Urinary bladder (tissue), 4 donors: ENCODE data around the gene TMEM19. TPM values are rescaled to one million over a fixed set of nuclear protein-coding genes. Genes with fewer than 3 reads are reported as not detected.
A peak's percentile ranks its signal among the peaks of the same experiment; 100 is the strongest.
"Not testable (repeated sequence)": the region's sequence is repeated elsewhere in the genome, so short reads cannot be mapped to it uniquely, and the experiment has no call there.

Experiments
- DNase-seq: peaks from one replicate; pipeline ENCODE4 v3.0.0-alpha.2; 2015; ENCODE audit errors: extremely low spot score
- H3K27ac ChIP-seq: one replicate; pipeline ENCODE4 v1.5.1; 2013; ENCODE audit warnings: low read depth, mild to moderate bottlenecking, moderate library complexity
- H3K36me3 ChIP-seq: one replicate; pipeline ENCODE4 v1.6.1; 2013; ENCODE audit warnings: mild to moderate bottlenecking, moderate library complexity; ENCODE audit not compliant: insufficient read depth
- H3K4me1 ChIP-seq: one replicate; pipeline ENCODE4 v1.6.1; 2013; ENCODE audit warnings: mild to moderate bottlenecking, moderate library complexity; ENCODE audit not compliant: insufficient read depth
- H3K4me3 ChIP-seq: one replicate; pipeline ENCODE4 v1.5.1; 2013; ENCODE audit warnings: low read depth, low read length
- WGBS: extraction: QIAGEN DNeasy Blood & Tissue Kit; methylation state at CpG from one replicate; pipeline ENCODE4 v1.1.7; 2013; 5-methylcytosine and 5-hydroxymethylcytosine counted together
- polyA plus RNA-seq: library from polyadenylated mRNA; stranded (reverse); fragments of 200-250 nt; gene quantifications from one replicate; pipeline ENCODE4 v1.2.3, GENCODE V29; 2013
- total RNA-seq: library from RNA; depleted of rRNA; stranded (reverse); fragments of >200 nt; gene quantifications from one replicate; pipeline ENCODE4 v1.2.3, GENCODE V29; 2014
- donor health status: healthy with polysubstance abuse.
- donor health status: healthy.

TMEM19 gene
- total and polyA plus RNA-seq, 2 donors: 13.5 to 42.0 TPM

GRCh38 chr12:71684081-71684480 lies 1.8 kb upstream of the TMEM19 start:
- Histone ChIP-seq H3K4me1 (no peaks in the 10 kb centered on the region), H3K4me3 (no peak overlapping the region), H3K27ac (no peak overlapping the region), H3K36me3 (no peaks in the 10 kb centered on the region)
- 76% methylated on average over 5 of the region's 5 CpGs for WGBS
- DNase-seq: no peak

DNA sequence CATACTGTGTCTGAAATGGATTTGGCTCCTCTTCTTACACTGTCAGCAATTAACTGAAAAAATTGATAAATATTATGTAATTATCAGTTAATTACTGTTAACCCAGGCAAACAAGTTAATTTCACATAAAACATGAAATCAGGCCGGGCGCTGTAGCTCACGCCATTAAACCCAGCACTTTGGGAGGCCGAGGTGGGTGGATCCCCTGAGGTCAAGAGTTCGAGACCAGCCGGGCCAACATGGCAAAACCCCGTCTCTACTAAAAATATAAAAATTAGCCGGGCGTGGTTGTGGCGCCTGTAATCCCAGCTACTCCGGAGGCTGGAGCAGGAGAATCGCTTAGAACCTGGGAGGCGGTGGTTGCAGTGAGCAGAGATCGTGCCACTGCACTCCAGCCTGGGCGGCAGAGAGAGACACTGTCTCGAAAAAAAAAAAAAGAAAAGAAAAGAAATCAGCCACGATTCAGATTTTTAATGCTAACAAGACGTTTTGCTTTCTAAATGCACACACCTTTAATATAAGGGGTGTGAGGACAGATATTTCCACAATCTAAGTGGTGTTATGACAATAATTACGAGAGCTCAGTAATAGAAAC lies 473 bp upstream of the TMEM19 start:
- peak overlapping the region; percentile 68 for H3K4me3 ChIP-seq
- H3K27ac ChIP-seq: peak overlapping the region; percentile 63
- no peak for DNase-seq
- no peaks in the 10 kb centered on the region for H3K36me3 ChIP-seq
- WGBS: 24% methylated on average over 19 of the region's 19 CpGs
- no peaks in the 10 kb centered on the region for H3K4me1 ChIP-seq

DNA sequence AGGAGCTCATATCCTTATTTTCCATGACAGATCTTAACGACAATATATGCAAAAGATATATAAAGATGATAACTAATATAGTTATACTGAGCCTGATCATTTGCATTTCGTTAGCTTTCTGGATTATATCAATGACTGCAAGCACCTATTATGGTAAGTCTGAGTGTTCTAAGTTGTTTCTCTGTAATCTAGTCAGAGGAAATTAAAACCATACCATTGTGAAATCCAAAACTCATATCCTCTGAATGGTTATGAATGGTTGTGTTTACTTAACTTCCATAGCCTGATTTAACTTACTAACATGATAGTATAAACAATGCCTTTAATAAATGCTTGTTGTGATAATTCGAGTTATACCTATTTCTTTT lies 760 bp downstream of the TMEM19 start:
- no peak for DNase-seq
- Histone ChIP-seq H3K4me1 (no peaks in the 10 kb centered on the region), H3K4me3 (peak overlapping the region; percentile 68), H3K27ac (no peak overlapping the region), H3K36me3 (no peaks in the 10 kb centered on the region)
- 5% methylated on average over 3 of the region's 3 CpGs for WGBS

DNA sequence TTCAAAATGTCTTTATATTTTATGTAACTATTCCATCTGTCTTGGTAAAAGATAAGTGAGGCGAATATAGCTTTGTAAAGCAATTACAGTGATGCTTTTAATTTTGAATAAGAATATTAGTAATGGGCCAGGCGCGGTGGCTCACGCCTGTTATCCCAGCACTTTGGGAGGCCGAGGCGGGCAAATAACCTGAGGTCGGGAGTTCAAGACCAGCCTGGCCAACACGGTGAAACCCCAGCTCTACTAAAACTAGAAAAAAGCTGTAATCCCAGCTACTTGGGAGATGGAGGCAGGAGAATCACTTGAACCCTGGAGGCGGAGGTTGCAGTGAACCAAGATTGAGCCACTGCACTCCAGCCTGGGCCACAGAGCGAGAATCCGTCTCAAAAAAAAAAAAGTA lies 1.3 kb downstream of the TMEM19 start:
- not testable (repeated sequence) for H3K4me1 ChIP-seq, H3K36me3 ChIP-seq, H3K4me3 ChIP-seq, DNase-seq
- 72% methylated on average over 11 of the region's 11 CpGs for WGBS
- H3K27ac ChIP-seq: peak overlapping the region; percentile 1

- no peak overlapping the region for H3K4me3 ChIP-seq
- no peak for DNase-seq
- H3K4me1 ChIP-seq: no peaks in the 10 kb centered on the region
- H3K36me3 ChIP-seq: no peaks in the 10 kb centered on the region
- 68% methylated on average over 5 of the region's 5 CpGs for WGBS
- H3K27ac ChIP-seq: no peak overlapping the region
These were observed 3.2 kb downstream of the TMEM19 start for GRCh38 chr12:71688961-71689570.

DNA sequence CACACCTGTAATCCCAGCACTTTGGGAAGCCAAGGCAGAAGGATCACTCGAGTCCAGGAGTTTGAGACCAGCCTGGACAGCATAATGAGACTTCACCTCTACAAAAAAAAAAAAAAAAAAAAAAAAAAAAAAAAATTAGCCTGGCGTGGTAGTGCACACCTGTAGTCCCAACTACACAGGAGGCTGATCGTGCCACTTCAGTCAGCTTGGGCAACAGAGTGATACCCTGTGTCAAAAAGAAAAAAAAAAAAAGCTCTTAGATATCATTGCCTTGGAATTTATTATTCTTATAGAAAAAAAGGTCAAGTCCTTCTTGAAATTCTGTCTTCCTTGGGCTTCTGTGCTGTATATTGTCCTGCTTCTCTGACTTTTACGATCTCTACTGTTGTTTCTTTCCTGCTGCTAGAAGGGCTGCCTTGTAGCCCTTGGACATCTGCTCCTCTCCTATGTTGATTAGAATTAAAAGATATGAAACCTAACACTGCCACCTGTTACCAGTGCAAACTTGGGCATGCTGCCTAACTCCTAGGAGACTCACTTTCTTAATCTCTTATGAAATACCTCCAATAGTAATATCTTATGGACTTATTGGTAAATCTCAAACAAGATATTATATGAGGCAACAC lies 5.7 kb downstream of the TMEM19 start:
- Histone ChIP-seq H3K36me3 (no peaks in the 10 kb centered on the region), H3K4me1 (no peaks in the 10 kb centered on the region), H3K4me3 (no peak overlapping the region), H3K27ac (no peak overlapping the region)
- WGBS: 91% methylated on average over 4 of the region's 4 CpGs
- no peak for DNase-seq

- peaks cover 3% of the 10 kb centered on the region for H3K36me3 ChIP-seq
- H3K4me3 ChIP-seq: no peak overlapping the region
- H3K27ac ChIP-seq: no peak overlapping the region
- 96% methylated on average over 7 of the region's 7 CpGs for WGBS
- H3K4me1 ChIP-seq: no peaks in the 10 kb centered on the region
- no peak for DNase-seq
These were observed 7.2 kb downstream of the TMEM19 start for GRCh38 chr12:71693126-71693525.

DNA sequence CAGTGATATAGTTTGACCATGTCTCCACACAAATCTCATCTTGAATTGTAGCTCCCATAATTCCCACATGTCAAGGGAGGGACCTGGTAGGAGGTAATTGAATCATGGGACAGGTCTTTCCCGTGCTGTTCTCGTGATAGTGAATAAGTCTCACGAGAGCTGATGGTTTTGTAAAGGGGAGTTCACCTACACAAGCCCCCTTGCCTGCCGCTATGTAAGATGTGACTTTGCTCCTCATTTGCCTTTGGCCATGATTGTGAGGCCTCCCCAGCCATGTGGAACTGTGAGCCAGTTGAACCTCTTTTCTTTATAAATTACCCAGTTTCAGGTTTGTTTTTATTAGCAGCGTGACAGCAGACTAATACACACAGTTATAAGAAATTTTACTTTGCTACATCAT lies 7.8 kb downstream of the TMEM19 start:
- DNase-seq, H3K36me3 ChIP-seq, H3K4me3 ChIP-seq, H3K4me1 ChIP-seq, H3K27ac ChIP-seq: not testable (repeated sequence)
- WGBS: 80% methylated on average over 5 of the region's 5 CpGs

DNA sequence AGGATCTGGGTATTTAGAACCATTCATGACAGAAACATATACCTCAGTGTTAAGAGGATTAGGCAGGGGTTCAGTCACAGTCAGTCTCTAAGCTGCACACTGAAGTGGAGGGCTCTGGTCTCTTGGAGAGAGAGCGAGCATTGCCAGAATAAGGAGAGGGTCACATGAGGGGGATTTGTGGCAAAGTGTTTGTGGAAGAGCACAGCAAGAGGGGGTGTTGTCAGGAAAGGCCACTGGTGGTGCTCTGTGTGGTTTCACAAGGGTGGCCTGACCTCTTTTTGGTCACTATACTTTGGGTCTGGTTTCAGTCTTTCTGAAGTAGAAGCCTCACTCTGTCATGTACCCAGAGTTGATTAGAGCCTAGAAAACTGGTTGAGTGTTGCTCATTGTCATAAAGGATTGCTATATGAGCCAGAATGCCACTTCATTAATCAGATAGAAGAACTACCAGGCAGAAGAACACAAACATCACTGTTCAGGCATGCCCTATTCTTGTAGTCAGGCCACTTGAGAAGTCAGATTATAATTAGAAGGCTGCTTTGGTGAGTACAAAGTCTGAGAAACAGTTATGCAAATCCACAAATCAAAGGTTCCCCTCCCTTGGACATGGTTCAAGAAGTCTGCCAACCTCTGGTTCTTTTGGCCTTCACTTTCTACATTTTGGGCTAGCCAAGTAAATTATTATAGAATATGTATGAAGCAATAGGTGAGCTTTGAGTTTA lies 8.4 kb downstream of the TMEM19 start:
- 97% methylated on average over 1 of the region's 1 CpG for whole genome bisulfite sequencing
- no peak for DNase-seq
- H3K4me1 ChIP-seq: no peaks in the 10 kb centered on the region
- H3K27ac ChIP-seq: no peak overlapping the region
- H3K4me3 ChIP-seq: no peak overlapping the region
- peaks cover 4% of the 10 kb centered on the region for H3K36me3 ChIP-seq

DNA sequence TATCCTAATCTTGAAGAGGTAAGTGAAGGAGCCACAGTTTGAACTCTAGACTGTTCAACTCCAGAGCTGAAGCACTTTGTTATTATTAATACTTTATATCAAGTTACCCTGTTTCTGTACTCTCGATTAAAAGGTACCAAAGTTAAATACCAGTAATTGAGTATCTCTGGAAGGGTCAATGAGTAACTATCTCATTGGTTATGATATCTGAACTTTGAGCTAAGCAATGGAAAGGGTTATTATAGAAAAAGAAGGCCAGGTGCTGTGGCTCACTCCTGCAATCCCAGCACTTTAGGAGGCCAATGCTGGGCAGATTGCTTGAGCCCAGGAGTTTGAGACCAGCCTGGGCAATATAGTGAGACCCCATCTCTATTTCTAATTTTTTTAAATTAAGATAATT lies 9.9 kb downstream of the TMEM19 start:
- Histone ChIP-seq H3K36me3 (peaks cover 5% of the 10 kb centered on the region), H3K4me1 (no peaks in the 10 kb centered on the region), H3K4me3 (no peak overlapping the region), H3K27ac (no peak overlapping the region)
- DNase-seq: no peak
- 98% methylated on average over 1 of the region's 1 CpG for WGBS

DNA sequence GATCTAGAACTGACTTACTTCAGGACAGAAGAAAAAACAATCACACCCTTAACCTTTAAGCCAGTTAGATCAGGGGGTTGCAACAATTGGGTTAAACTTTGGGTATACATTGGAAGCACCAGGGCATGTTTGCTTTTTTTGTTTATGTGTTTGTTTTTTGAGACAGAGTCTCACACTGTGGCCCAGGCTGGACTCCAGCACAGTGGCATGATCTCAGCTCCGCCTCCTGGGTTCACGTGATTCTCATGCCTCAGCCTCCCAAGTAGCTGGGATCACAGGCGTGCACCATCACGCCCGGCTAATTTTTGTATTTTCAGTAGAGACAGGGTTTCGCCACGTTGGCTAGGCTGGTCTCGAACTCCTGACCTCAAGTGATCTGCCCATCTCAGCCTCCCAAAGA lies 16.3 kb downstream of the TMEM19 start:
- 92% methylated on average over 8 of the region's 8 CpGs for WGBS
- not testable (repeated sequence) for H3K36me3 ChIP-seq, DNase-seq, H3K27ac ChIP-seq, H3K4me3 ChIP-seq, H3K4me1 ChIP-seq

DNA sequence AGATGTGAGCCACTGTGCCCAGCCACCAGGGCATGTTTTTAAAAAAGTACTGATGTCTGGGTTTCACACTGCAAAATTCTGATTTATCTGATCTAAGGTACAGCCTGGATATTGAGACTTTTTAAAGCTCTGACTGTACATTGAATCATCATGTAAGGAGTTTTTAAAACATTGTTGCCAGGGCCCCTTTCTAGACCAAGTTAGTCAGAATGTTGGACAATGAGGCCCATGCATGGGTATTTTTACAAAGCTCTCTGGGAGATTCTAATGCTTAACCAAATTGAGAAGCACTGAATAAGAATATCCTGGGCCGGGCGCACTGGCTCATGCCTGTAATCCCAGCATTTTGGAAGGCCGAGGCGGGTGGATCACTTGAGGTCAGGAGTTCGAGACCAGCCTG lies 16.7 kb downstream of the TMEM19 start:
- no peak overlapping the region for H3K27ac ChIP-seq
- no peaks in the 10 kb centered on the region for H3K4me1 ChIP-seq
- 99% methylated on average over 5 of the region's 5 CpGs for WGBS
- H3K36me3 ChIP-seq: peaks cover 2% of the 10 kb centered on the region
- no peak for DNase-seq
- no peak overlapping the region for H3K4me3 ChIP-seq

GRCh38 chr12:71703206-71703605 lies 17.3 kb downstream of the TMEM19 start:
- no peak overlapping the region for H3K4me3 ChIP-seq
- no peaks in the 10 kb centered on the region for H3K4me1 ChIP-seq
- WGBS: 77% methylated on average over 2 of the region's 2 CpGs
- peaks cover 2% of the 10 kb centered on the region for H3K36me3 ChIP-seq
- H3K27ac ChIP-seq: no peak overlapping the region
- DNase-seq: no peak

DNA sequence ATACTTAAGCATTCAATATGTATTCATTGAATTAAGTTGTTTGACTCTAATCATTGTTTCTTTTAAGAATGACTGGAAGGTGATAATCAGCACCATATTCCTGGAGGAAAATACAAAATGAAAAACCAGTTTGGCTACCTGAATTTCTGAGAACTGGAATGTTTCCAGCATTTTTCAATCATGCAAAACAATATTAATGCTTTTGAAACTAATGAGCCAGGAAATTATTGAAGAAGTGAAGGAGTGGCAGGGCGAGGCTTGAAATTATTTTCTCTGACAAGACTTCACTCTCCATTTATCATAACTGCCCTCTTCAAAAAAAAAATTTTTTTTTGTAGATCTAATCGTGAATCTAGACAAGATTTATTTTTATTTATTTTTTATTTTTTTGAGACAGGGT lies 19.0 kb downstream of the TMEM19 start:
- WGBS: 78% methylated on average over 2 of the region's 2 CpGs

More for the DNA sequence above, 19.0 kb downstream of the TMEM19 start:
- no peak for DNase-seq
- Histone ChIP-seq H3K27ac (no peak overlapping the region), H3K4me3 (no peak overlapping the region), H3K4me1 (no peaks in the 10 kb centered on the region), H3K36me3 (no peaks in the 10 kb centered on the region)
